Activated CD4-positive, alpha-beta T cell treated with anti-CD3 and anti-CD28 coated beads, Interleukin-10, Interleukin-2, amounts not matched to agents 100 ng/mL and 50 ng/mL, durations not matched to agents 16 hours and 8 hours (primary cell): ENCODE measurements around the gene ELF2.
"Not testable (repeated sequence)": the region's sequence is repeated elsewhere in the genome, so short reads cannot be mapped to it uniquely, and the experiment has no call there.

Source experiments
- DNase-seq: peaks from one replicate; pipeline ENCODE4 v3.0.0-alpha.2; 2020

Gene ELF2

GRCh38 chr4:139184129-139184528 is 7.1 kb upstream of the ELF2 start:
- DNase-seq: peak; percentile 16

GRCh38 chr4:139177869-139178619 is 1.0 kb upstream of the ELF2 start:
- DNase-seq: peak; percentile 96

- DNase-seq: peak; percentile 48
These were observed 543 bp downstream of the ELF2 start for GRCh38 chr4:139176302-139177048.

- DNase-seq: no peak
These were observed 1.2 kb downstream of the ELF2 start for GRCh38 chr4:139175646-139176301.

- no peak for DNase-seq
These were observed 4.9 kb downstream of the ELF2 start for GRCh38 chr4:139171876-139172691.

GRCh38 chr4:139170932-139171331 is 6.1 kb downstream of the ELF2 start:
- no peak for DNase-seq

GRCh38 chr4:139167774-139168444 is 9.1 kb downstream of the ELF2 start:
- no peak for DNase-seq

- no peak for DNase-seq
These were observed 12.3 kb downstream of the ELF2 start for GRCh38 chr4:139164731-139165130.

- no peak for DNase-seq
These were observed 13.2 kb downstream of the ELF2 start for GRCh38 chr4:139163806-139164206.

- DNase-seq: not testable (repeated sequence)
These were observed 19.0 kb downstream of the ELF2 start for GRCh38 chr4:139157977-139158376.

GRCh38 chr4:139154952-139155557 is 22.0 kb downstream of the ELF2 start:
- no peak for DNase-seq

GRCh38 chr4:139154538-139154937 is 22.5 kb downstream of the ELF2 start:
- no peak for DNase-seq

GRCh38 chr4:139154134-139154421 is 22.9 kb downstream of the ELF2 start:
- no peak for DNase-seq

GRCh38 chr4:139153411-139154133 is 23.4 kb downstream of the ELF2 start:
- DNase-seq: no peak

- DNase-seq: no peak
These were observed 24.8 kb downstream of the ELF2 start for GRCh38 chr4:139152249-139152648.

GRCh38 chr4:139146926-139147629 is 29.9 kb downstream of the ELF2 start:
- no peak for DNase-seq

- no peak for DNase-seq
These were observed 31.5 kb downstream of the ELF2 start for GRCh38 chr4:139145552-139145932.

GRCh38 chr4:139144911-139145551 is 32.0 kb downstream of the ELF2 start:
- no peak for DNase-seq

GRCh38 chr4:139144161-139144859 is 32.7 kb downstream of the ELF2 start:
- no peak for DNase-seq

GRCh38 chr4:139142980-139143379 is 34.0 kb downstream of the ELF2 start:
- no peak for DNase-seq
